Measurements from ENCODE around the gene CDK6. TPM values are rescaled to one million over a fixed set of nuclear protein-coding genes. Genes with fewer than 3 reads are reported as not detected.

Gene CDK6
- total and polyA plus RNA-seq, 4 donors: 3.3 to 35.0 (median 12.0) TPM

DNA sequence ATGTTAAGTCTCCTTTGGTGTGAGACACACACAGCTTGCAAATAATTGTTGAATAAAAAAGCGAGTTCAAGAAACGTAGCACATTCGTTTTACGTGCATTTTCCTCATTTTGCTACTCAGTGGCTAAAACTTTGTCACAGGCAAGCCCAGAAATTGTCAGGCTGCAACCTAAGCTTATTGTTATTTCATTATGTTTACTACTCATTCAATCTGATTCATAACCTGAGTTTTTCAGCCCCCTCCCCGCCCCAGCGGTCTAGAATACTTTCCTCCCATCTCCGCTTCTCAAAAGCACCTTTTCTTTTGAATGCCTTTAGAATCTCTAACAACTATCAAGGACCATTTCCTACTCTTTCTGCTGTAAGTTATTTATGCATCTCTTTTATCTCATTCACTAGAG lies 247.3 kb downstream of the CDK6 start:
- peak overlapping the region in 1 of 2 donors; percentile 83 for H3K27ac ChIP-seq (ENCODE audit: low read depth in 1 of 2, low read length in 2 of 2)
- TF ChIP-seq RAD21 (IDR thresholded peaks at IDR 0.05) (no peak), NR2F2 (IDR thresholded peaks at IDR 0.05) (no peak), HNF4G (IDR thresholded peaks at IDR 0.05) (no peak), YY1 (IDR thresholded peaks at IDR 0.05) (no peak), RXRA (IDR thresholded peaks at IDR 0.05) (no peak), GABPA (IDR thresholded peaks at IDR 0.05 in 1 of 2, conservative IDR thresholded peaks at IDR 0.05 in 1 of 2) (no peak), SP1 (IDR thresholded peaks at IDR 0.05) (no peak), FOXA1 (IDR thresholded peaks at IDR 0.05) (no peak), EGR1 (IDR thresholded peaks at IDR 0.05; ENCODE audit: low read depth in 2 of 2) (no peak), FOXA2 (IDR thresholded peaks at IDR 0.05) (no peak), HNF4A (conservative IDR thresholded peaks at IDR 0.05) (no peak), TAF1 (conservative IDR thresholded peaks at IDR 0.05) (no peak), JUND (IDR thresholded peaks at IDR 0.05) (no peak)
- TF ChIP-seq, protein P1, sequence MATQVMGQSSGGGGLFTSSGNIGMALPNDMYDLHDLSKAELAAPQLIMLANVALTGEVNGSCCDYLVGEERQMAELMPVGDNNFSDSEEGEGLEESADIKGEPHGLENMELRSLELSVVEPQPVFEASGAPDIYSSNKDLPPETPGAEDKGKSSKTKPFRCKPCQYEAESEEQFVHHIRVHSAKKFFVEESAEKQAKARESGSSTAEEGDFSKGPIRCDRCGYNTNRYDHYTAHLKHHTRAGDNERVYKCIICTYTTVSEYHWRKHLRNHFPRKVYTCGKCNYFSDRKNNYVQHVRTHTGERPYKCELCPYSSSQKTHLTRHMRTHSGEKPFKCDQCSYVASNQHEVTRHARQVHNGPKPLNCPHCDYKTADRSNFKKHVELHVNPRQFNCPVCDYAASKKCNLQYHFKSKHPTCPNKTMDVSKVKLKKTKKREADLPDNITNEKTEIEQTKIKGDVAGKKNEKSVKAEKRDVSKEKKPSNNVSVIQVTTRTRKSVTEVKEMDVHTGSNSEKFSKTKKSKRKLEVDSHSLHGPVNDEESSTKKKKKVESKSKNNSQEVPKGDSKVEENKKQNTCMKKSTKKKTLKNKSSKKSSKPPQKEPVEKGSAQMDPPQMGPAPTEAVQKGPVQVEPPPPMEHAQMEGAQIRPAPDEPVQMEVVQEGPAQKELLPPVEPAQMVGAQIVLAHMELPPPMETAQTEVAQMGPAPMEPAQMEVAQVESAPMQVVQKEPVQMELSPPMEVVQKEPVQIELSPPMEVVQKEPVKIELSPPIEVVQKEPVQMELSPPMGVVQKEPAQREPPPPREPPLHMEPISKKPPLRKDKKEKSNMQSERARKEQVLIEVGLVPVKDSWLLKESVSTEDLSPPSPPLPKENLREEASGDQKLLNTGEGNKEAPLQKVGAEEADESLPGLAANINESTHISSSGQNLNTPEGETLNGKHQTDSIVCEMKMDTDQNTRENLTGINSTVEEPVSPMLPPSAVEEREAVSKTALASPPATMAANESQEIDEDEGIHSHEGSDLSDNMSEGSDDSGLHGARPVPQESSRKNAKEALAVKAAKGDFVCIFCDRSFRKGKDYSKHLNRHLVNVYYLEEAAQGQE (IDR thresholded peaks at IDR 0.05): no peak
- TF ChIP-seq, protein P2, sequence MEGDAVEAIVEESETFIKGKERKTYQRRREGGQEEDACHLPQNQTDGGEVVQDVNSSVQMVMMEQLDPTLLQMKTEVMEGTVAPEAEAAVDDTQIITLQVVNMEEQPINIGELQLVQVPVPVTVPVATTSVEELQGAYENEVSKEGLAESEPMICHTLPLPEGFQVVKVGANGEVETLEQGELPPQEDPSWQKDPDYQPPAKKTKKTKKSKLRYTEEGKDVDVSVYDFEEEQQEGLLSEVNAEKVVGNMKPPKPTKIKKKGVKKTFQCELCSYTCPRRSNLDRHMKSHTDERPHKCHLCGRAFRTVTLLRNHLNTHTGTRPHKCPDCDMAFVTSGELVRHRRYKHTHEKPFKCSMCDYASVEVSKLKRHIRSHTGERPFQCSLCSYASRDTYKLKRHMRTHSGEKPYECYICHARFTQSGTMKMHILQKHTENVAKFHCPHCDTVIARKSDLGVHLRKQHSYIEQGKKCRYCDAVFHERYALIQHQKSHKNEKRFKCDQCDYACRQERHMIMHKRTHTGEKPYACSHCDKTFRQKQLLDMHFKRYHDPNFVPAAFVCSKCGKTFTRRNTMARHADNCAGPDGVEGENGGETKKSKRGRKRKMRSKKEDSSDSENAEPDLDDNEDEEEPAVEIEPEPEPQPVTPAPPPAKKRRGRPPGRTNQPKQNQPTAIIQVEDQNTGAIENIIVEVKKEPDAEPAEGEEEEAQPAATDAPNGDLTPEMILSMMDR (IDR thresholded peaks at IDR 0.05; ENCODE audit: low read depth, low read length, missing input control): no peak
- TF ChIP-seq, protein P3, sequence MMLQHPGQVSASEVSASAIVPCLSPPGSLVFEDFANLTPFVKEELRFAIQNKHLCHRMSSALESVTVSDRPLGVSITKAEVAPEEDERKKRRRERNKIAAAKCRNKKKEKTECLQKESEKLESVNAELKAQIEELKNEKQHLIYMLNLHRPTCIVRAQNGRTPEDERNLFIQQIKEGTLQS (IDR thresholded peaks at IDR 0.05): no peak
- TF ChIP-seq, protein P4, sequence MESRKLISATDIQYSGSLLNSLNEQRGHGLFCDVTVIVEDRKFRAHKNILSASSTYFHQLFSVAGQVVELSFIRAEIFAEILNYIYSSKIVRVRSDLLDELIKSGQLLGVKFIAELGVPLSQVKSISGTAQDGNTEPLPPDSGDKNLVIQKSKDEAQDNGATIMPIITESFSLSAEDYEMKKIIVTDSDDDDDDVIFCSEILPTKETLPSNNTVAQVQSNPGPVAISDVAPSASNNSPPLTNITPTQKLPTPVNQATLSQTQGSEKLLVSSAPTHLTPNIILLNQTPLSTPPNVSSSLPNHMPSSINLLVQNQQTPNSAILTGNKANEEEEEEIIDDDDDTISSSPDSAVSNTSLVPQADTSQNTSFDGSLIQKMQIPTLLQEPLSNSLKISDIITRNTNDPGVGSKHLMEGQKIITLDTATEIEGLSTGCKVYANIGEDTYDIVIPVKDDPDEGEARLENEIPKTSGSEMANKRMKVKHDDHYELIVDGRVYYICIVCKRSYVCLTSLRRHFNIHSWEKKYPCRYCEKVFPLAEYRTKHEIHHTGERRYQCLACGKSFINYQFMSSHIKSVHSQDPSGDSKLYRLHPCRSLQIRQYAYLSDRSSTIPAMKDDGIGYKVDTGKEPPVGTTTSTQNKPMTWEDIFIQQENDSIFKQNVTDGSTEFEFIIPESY (IDR thresholded peaks at IDR 0.05): no peak
- TF ChIP-seq, protein P5, sequence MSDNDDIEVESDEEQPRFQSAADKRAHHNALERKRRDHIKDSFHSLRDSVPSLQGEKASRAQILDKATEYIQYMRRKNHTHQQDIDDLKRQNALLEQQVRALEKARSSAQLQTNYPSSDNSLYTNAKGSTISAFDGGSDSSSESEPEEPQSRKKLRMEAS (IDR thresholded peaks at IDR 0.05): no peak
- H3K9ac ChIP-seq (ENCODE audit: low read depth in 1 of 2, low read length in 2 of 2): peak overlapping the region; percentile 69 to 96
- peak overlapping the region; percentile 73 to 93 (median 82) for H3K4me3 ChIP-seq (ENCODE audit: low read depth in 1 of 3, low read length in 3 of 3)
- 57% methylated on average over 7 of the region's 7 CpGs for WGBS
- no peaks in the 10 kb centered on the region for H3K36me3 ChIP-seq (ENCODE audit: control insufficient read depth in 4 of 4, insufficient read depth in 3 of 4, low read depth in 1 of 4, low read length in 3 of 4)
- no peaks in the 10 kb centered on the region for H3K27me3 ChIP-seq (ENCODE audit: control insufficient read depth in 4 of 4, insufficient read depth in 4 of 4, low read length in 3 of 4)
- DNase-seq (ENCODE audit: low spot score): no peak
- H3K4me1 ChIP-seq (ENCODE audit: control insufficient read depth in 4 of 4, insufficient read depth in 4 of 4, low read length in 3 of 4): peaks cover 10 to 44% (median 32%) of the 10 kb centered on the region in 4 donors
- H3K9me3 ChIP-seq (ENCODE audit: control insufficient read depth in 4 of 4, low read length in 3 of 4): no peaks in the 10 kb centered on the region

Measured in liver (tissue), 9 donors.